ENCODE results near the gene PARD3B. TPM values are rescaled to one million over a fixed set of nuclear protein-coding genes. Genes with fewer than 3 reads are reported as not detected.

The PARD3B gene
- 0.27 and 0.37 TPM in 2 replicates for total RNA-seq (2014; rRNA removed; shearing (Covaris generic))
- 0.23 and 0.80 TPM in 2 replicates for polyA plus RNA-seq (2015; cell fraction: cytosol; rRNA removed)
- polyA plus RNA-seq (2015; cell fraction: nucleus; rRNA removed): 0.47 and 0.91 TPM in 2 replicates

- in situ Hi-C loops (cut with HindIII; ENCODE audit: low pct_unique_long_range_greater_than_20kb, low sequenced_read_pairs): no loop called here
- DNase-seq (ENCODE audit: low read depth, low spot score): peak; percentile 27
These were observed at the start of gene PARD3B for GRCh38 chr2:204544961-204545860. Gene PARD3B (plus strand): TSS chr2:204545475. CDS start chr2:204546000, 525 bp downstream.

- DNase-seq (ENCODE audit: low read depth, low spot score): no peak
- in situ Hi-C loops (cut with HindIII; ENCODE audit: low pct_unique_long_range_greater_than_20kb, low sequenced_read_pairs): no loop called here
These were observed 48.5 kb upstream of the PARD3B start for GRCh38 chr2:204496779-204497178.

- no peak for DNase-seq (ENCODE audit: low read depth, low spot score)
- in situ Hi-C loops (cut with HindIII; ENCODE audit: low pct_unique_long_range_greater_than_20kb, low sequenced_read_pairs): no loop called here
These were observed 47.4 kb upstream of the PARD3B start for GRCh38 chr2:204497855-204498254.

- in situ Hi-C loops (cut with HindIII; ENCODE audit: low pct_unique_long_range_greater_than_20kb, low sequenced_read_pairs): no loop called here
- no peak for DNase-seq (ENCODE audit: low read depth, low spot score)
These were observed 47.0 kb upstream of the PARD3B start for GRCh38 chr2:204498291-204498690.

- in situ Hi-C loops (cut with HindIII; ENCODE audit: low pct_unique_long_range_greater_than_20kb, low sequenced_read_pairs): no loop called here
- DNase-seq (ENCODE audit: low read depth, low spot score): no peak
These were observed 41.4 kb upstream of the PARD3B start for GRCh38 chr2:204503869-204504268.

GRCh38 chr2:204504594-204504993 is 40.7 kb upstream of the PARD3B start:
- DNase-seq (ENCODE audit: low read depth, low spot score): no peak
- in situ Hi-C loops (cut with HindIII; ENCODE audit: low pct_unique_long_range_greater_than_20kb, low sequenced_read_pairs): no loop called here

GRCh38 chr2:204505488-204505887 is 39.8 kb upstream of the PARD3B start:
- in situ Hi-C loops (cut with HindIII; ENCODE audit: low pct_unique_long_range_greater_than_20kb, low sequenced_read_pairs): no loop called here
- DNase-seq (ENCODE audit: low read depth, low spot score): no peak

GRCh38 chr2:204505946-204506345 is 39.3 kb upstream of the PARD3B start:
- DNase-seq (ENCODE audit: low read depth, low spot score): peak; percentile 16
- in situ Hi-C loops (cut with HindIII; ENCODE audit: low pct_unique_long_range_greater_than_20kb, low sequenced_read_pairs): no loop called here

- DNase-seq (ENCODE audit: low read depth, low spot score): no peak
- in situ Hi-C loops (cut with HindIII; ENCODE audit: low pct_unique_long_range_greater_than_20kb, low sequenced_read_pairs): no loop called here
These were observed 37.6 kb upstream of the PARD3B start for GRCh38 chr2:204507636-204508035.

GRCh38 chr2:204510709-204511420 is 34.4 kb upstream of the PARD3B start:
- DNase-seq (ENCODE audit: low read depth, low spot score): no peak
- in situ Hi-C loops (cut with HindIII; ENCODE audit: low pct_unique_long_range_greater_than_20kb, low sequenced_read_pairs): no loop called here

GRCh38 chr2:204514439-204514838 is 30.8 kb upstream of the PARD3B start:
- in situ Hi-C loops (cut with HindIII; ENCODE audit: low pct_unique_long_range_greater_than_20kb, low sequenced_read_pairs): no loop called here
- no peak for DNase-seq (ENCODE audit: low read depth, low spot score)

- DNase-seq (ENCODE audit: low read depth, low spot score): no peak
- in situ Hi-C loops (cut with HindIII; ENCODE audit: low pct_unique_long_range_greater_than_20kb, low sequenced_read_pairs): no loop called here
These were observed 29.9 kb upstream of the PARD3B start for GRCh38 chr2:204515416-204515815.

- no peak for DNase-seq (ENCODE audit: low read depth, low spot score)
- in situ Hi-C loops (cut with HindIII; ENCODE audit: low pct_unique_long_range_greater_than_20kb, low sequenced_read_pairs): no loop called here
These were observed 28.1 kb upstream of the PARD3B start for GRCh38 chr2:204517154-204517553.

GRCh38 chr2:204529795-204530463 is 15.3 kb upstream of the PARD3B start:
- in situ Hi-C loops (cut with HindIII; ENCODE audit: low pct_unique_long_range_greater_than_20kb, low sequenced_read_pairs): no loop called here
- no peak for DNase-seq (ENCODE audit: low read depth, low spot score)

GRCh38 chr2:204530464-204530805 is 14.8 kb upstream of the PARD3B start:
- no peak for DNase-seq (ENCODE audit: low read depth, low spot score)
- in situ Hi-C loops (cut with HindIII; ENCODE audit: low pct_unique_long_range_greater_than_20kb, low sequenced_read_pairs): no loop called here

GRCh38 chr2:204533629-204534370 is 11.5 kb upstream of the PARD3B start:
- in situ Hi-C loops (cut with HindIII; ENCODE audit: low pct_unique_long_range_greater_than_20kb, low sequenced_read_pairs): no loop called here
- no peak for DNase-seq (ENCODE audit: low read depth, low spot score)

GRCh38 chr2:204535356-204535755 is 9.9 kb upstream of the PARD3B start:
- no peak for DNase-seq (ENCODE audit: low read depth, low spot score)
- in situ Hi-C loops (cut with HindIII; ENCODE audit: low pct_unique_long_range_greater_than_20kb, low sequenced_read_pairs): no loop called here

- no peak for DNase-seq (ENCODE audit: low read depth, low spot score)
- in situ Hi-C loops (cut with HindIII; ENCODE audit: low pct_unique_long_range_greater_than_20kb, low sequenced_read_pairs): no loop called here
These were observed 9.5 kb upstream of the PARD3B start for GRCh38 chr2:204535764-204536163.
